Endothelial cell of umbilical vein (primary cell): ENCODE data around the gene PTPRD. TPM values are rescaled to one million over a fixed set of nuclear protein-coding genes. Genes with fewer than 3 reads are reported as not detected.

Source experiments
- BruUV-seq: library from RNA; stranded (reverse); fragments of 400-500 nt; replicated peaks from 2 replicates; lab custom pipeline; 2021; lab: Mats Ljungman, UMichigan
- CTCF ChIA-PET: fragments of 300-600, 350-600 bp; sonication (Branson Sonifier 250); formaldehyde crosslinking; loops from one replicate; lab custom pipeline; 2021; ENCODE audit warnings: antibody characterized with exemption, inconsistent platforms; lab: Charles Lee
- POLR2A ChIA-PET: fragments of 300-600, 350-600 bp; sonication (Branson Sonifier 250); formaldehyde crosslinking; loops from one replicate; lab custom pipeline; 2021; ENCODE audit warnings: antibody characterized with exemption, inconsistent platforms; lab: Charles Lee
- DNase-seq: peaks from one replicate; pipeline ENCODE4 v3.0.0-alpha.2; 2011; ENCODE audit warnings: low read depth, low spot score
- FAIRE-seq: peaks from 2 replicates; lab custom pipeline; 2011; peaks lifted over from hg19 to GRCh38; lab: Jason Lieb, UNC
- H2AFZ ChIP-seq: 2 replicates; pipeline ENCODE4 v1.6.0; 2012; ENCODE audit warnings: low read depth, low read length, control low read depth, inconsistent platforms
- H3K27ac ChIP-seq: 2 replicates; pipeline ENCODE4 v1.5.1; 2011; ENCODE audit warnings: low read depth, mild to moderate bottlenecking, control low read depth, low read length, moderate library complexity; ENCODE audit not compliant: insufficient read depth
- H3K27me3 ChIP-seq, 2 experiments: 2 replicates each; pipeline versions ENCODE4 v1.6.0 to v1.6.1; 2011; ENCODE audit warnings: low read length in 2 of 2, mixed read lengths in 1 of 2; ENCODE audit not compliant: control insufficient read depth in 2 of 2, insufficient read depth in 2 of 2
- H3K36me3 ChIP-seq, 2 experiments: 2 replicates in 1 of 2; 3 replicates in 1 of 2; pipeline ENCODE4 v1.5.1; 2011; ENCODE audit warnings: low read length in 2 of 2, mild to moderate bottlenecking in 1 of 2, moderate library complexity in 1 of 2; ENCODE audit not compliant: control insufficient read depth in 2 of 2, insufficient read depth in 2 of 2; ENCODE audit errors: extremely low read depth in 1 of 2
- H3K4me1 ChIP-seq: 3 replicates; pipeline ENCODE4 v1.5.1; 2011; ENCODE audit warnings: mild to moderate bottlenecking, low read length; ENCODE audit not compliant: control insufficient read depth, insufficient read depth; ENCODE audit errors: extremely low read depth
- H3K4me2 ChIP-seq: 2 replicates; pipeline ENCODE4 v1.6.1; 2011; ENCODE audit warnings: low read length, control low read depth, mixed read lengths; ENCODE audit not compliant: insufficient read depth
- H3K4me3 ChIP-seq, 3 experiments: fragments of 200-600 bp in 1 of 3; sonication (generic), shearing (Covaris generic) in 1 of 3; replicated peaks in 1 of 3; 2 replicates each; pipeline ENCODE4 v1.5.1; 2011 to 2016; ENCODE audit warnings: control low read depth in 3 of 3, low read length in 3 of 3, mild to moderate bottlenecking in 2 of 3, inconsistent platforms in 1 of 3, low read depth in 1 of 3, moderate library complexity in 1 of 3; ENCODE audit not compliant: insufficient read depth in 1 of 3
- H3K79me2 ChIP-seq: 2 replicates; pipeline ENCODE4 v1.6.0; 2012; ENCODE audit warnings: low read length, inconsistent platforms; ENCODE audit not compliant: control insufficient read depth, insufficient read depth
- H3K9ac ChIP-seq: replicated peaks from 2 replicates; pipeline ENCODE3; 2011; ENCODE audit warnings: low read length, control low read depth; ENCODE audit not compliant: insufficient read depth; ENCODE audit errors: extremely low read depth
- H3K9me1 ChIP-seq: replicated peaks from 3 replicates; pipeline ENCODE4 v1.6.0; 2011; ENCODE audit warnings: mild to moderate bottlenecking, low read length; ENCODE audit not compliant: control insufficient read depth, insufficient read depth; ENCODE audit errors: extremely low read depth
- H3K9me3 ChIP-seq: replicated peaks from 2 replicates; pipeline ENCODE4 v1.5.1; 2012; ENCODE audit warnings: low read length, inconsistent platforms; ENCODE audit not compliant: control insufficient read depth, insufficient read depth
- H4K20me1 ChIP-seq: replicated peaks from 2 replicates; pipeline ENCODE3; 2011; ENCODE audit warnings: mild to moderate bottlenecking, low read length; ENCODE audit not compliant: control insufficient read depth, insufficient read depth; ENCODE audit errors: extremely low read depth
- CTCF ChIP-seq, 2 donors: IDR thresholded peaks; 1 replicate in 1 of 2; 2 replicates in 1 of 2; pipeline ENCODE4 v1.5.1; 2011; ENCODE audit warnings: low read length in 2 of 2, mild to moderate bottlenecking in 2 of 2, moderate library complexity in 2 of 2, control low read depth in 1 of 2, inconsistent platforms in 1 of 2, low read depth in 1 of 2; ENCODE audit not compliant: insufficient read depth in 1 of 2; ENCODE audit errors: extremely low read depth in 1 of 2
- FOS ChIP-seq: IDR thresholded peaks from 2 replicates; pipeline ENCODE4 v1.6.1; 2011; ENCODE audit warnings: mild to moderate bottlenecking, low read length, moderate library complexity, borderline replicate concordance; ENCODE audit not compliant: insufficient read depth
- GATA2 ChIP-seq: IDR thresholded peaks from 2 replicates; pipeline ENCODE4 v1.7.0; 2011; ENCODE audit warnings: low read depth, mild to moderate bottlenecking, moderate library complexity, mixed read lengths, low read length; ENCODE audit not compliant: insufficient read length, insufficient read depth
- JUN ChIP-seq: IDR thresholded peaks from 2 replicates; pipeline ENCODE4 v1.6.1; 2011; ENCODE audit warnings: borderline replicate concordance, low read depth; ENCODE audit not compliant: insufficient read length, insufficient read depth
- MAX ChIP-seq: IDR thresholded peaks from 2 replicates; pipeline ENCODE4 v1.6.1; 2011; ENCODE audit not compliant: insufficient read depth, insufficient read length
- MYC ChIP-seq: IDR thresholded peaks from one replicate; pipeline ENCODE4 v1.6.1; 2011; ENCODE audit warnings: mild to moderate bottlenecking, low read depth, low read length
- POLR2AphosphoS5 ChIP-seq: IDR thresholded peaks from 2 replicates; pipeline ENCODE4 v1.6.1; 2012; ENCODE audit warnings: low read depth, mild to moderate bottlenecking, control low read depth, low read length, moderate library complexity; ENCODE audit not compliant: insufficient read depth
- dilution Hi-C: fragments of 300-500 bp; cut with MboI; formaldehyde crosslinking; loops from one replicate; pipeline ENCODE4 v1.15.0; 2019; ENCODE audit warnings: low sequenced_read_pairs; ENCODE audit not compliant: extremely low pct_ligation_motif_present
- intact Hi-C: fragments of 100-400 bp; cut with micrococcal nuclease; formaldehyde crosslinking; loops from one replicate; pipeline ENCODE4 v1.10.0; 2022
- polyA plus RNA-seq, 4 experiments: library from polyadenylated mRNA; depleted of rRNA in 3 of 4; stranded (reverse) in 3 of 4; unstranded in 1 of 4; fragments of >200 nt; gene quantifications; 2 replicates each; pipeline versions ENCODE4 v1.2.1 to v1.2.3, GENCODE V29; 2011 to 2012; ENCODE audit warnings: missing spikeins in 1 of 4
- total RNA-seq: library from RNA; stranded (reverse); gene quantifications from 2 replicates; pipeline ENCODE4 v1.2.3, GENCODE V29; 2021

The PTPRD gene
- total and polyA plus RNA-seq, 2 donors (not counting 3 experiments of a cell fraction or from before 2014, with no cell fraction given) = 5.5 to 5.7 TPM

DNA sequence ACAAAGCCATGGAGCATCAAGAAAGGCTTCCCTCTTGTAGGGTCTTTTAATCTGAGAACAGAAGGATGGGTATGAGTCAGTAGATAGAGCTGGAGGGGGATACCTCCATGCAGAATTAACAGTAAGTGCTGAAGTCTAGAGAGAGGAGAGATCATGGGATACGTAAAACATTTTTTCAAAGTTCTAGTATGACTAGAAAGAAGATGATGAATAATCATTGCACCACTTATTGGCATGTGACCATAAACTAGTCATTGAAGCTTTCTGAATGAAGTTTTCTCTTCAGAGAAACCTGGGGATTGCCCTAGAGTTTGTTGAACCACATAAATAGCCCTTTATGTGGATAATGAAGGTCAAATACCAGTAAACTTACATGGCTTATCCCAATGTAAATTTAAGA, 48.6 kb upstream of the PTPRD start:
- no peak overlapping the region for H2AFZ ChIP-seq
- no peak for DNase-seq
- H3K4me2 ChIP-seq = no peak overlapping the region
- TF ChIP-seq POLR2AphosphoS5 = no peak
- TF ChIP-seq CTCF (IDR thresholded peaks at IDR 0.05; ENCODE audit: extremely low read depth in 1 of 2, insufficient read depth in 1 of 2, low read depth in 1 of 2, low read length in 2 of 2) = no peak
- TF ChIP-seq GATA2 = no peak
- TF ChIP-seq FOS = no peak
- no peak for TF ChIP-seq MYC
- TF ChIP-seq JUN = no peak
- no peak for TF ChIP-seq MAX
- no peaks in the 10 kb centered on the region for H3K9me3 ChIP-seq
- H4K20me1 ChIP-seq = no peaks in the 10 kb centered on the region
- H3K4me3 ChIP-seq = no peak overlapping the region
- H3K27me3 ChIP-seq = no peaks in the 10 kb centered on the region
- ChIA-PET CTCF (no interaction called here), POLR2A (no interaction called here)
- no peak overlapping the region for H3K27ac ChIP-seq
- BruUV-seq = no TSS peak
- H3K4me1 ChIP-seq = no peaks in the 10 kb centered on the region
- H3K9me1 ChIP-seq = no peaks in the 10 kb centered on the region
- dilution Hi-C loops (no loop called here), intact Hi-C loops (no loop called here)
- no peaks in the 10 kb centered on the region for H3K36me3 ChIP-seq
- no peak for FAIRE-seq
- H3K79me2 ChIP-seq = no peaks in the 10 kb centered on the region
- no peak overlapping the region for H3K9ac ChIP-seq
